Upper lobe of left lung (tissue), 6 donors: ENCODE results near the gene NALCN. TPM values are rescaled to one million over a fixed set of nuclear protein-coding genes. Genes with fewer than 3 reads are reported as not detected.
A peak's percentile ranks its signal among the peaks of the same experiment; 100 is the strongest.

Source experiments
- ATAC-seq, 2 donors: fragments of 200-7000 bp; cut with Tn5 transposase; one replicate each; pipeline ENCODE4 v1.9.1; 2022; ENCODE audit warnings: mild to moderate bottlenecking in 2 of 2, moderate library complexity in 2 of 2; ENCODE audit not compliant: low FRiP score in 2 of 2
- DNase-seq, 2 donors: peaks; one replicate each; pipeline ENCODE4 v3.0.0-alpha.2; 2019 to 2020
- H3K27ac ChIP-seq, 4 donors: fragments of 200-600 bp; sonication (generic); one replicate each; pipeline ENCODE4 v1.5.1; 2016 to 2019
- H3K27me3 ChIP-seq, 4 donors: fragments of 200-600 bp; sonication (generic); one replicate each; pipeline ENCODE4 v1.5.1; 2017 to 2019
- H3K36me3 ChIP-seq, 4 donors: fragments of 200-600 bp; sonication (generic); one replicate each; pipeline ENCODE4 v1.5.1; 2016 to 2019
- H3K4me1 ChIP-seq, 4 donors: fragments of 200-600 bp; sonication (generic); one replicate each; pipeline ENCODE4 v1.5.1; 2018 to 2019
- H3K4me3 ChIP-seq, 4 donors: fragments of 200-600 bp; sonication (generic); one replicate each; pipeline ENCODE4 v1.5.1; 2017 to 2019; ENCODE audit warnings: mild to moderate bottlenecking in 2 of 4, moderate library complexity in 1 of 4
- H3K9me3 ChIP-seq, 4 donors: fragments of 200-600 bp; sonication (generic); one replicate each; pipeline ENCODE4 v1.5.1; 2018 to 2019
- EP300 ChIP-seq, 4 donors: sonication (generic); formaldehyde crosslinking; IDR thresholded peaks; one replicate each; pipeline ENCODE4 v1.5.1; 2017; ENCODE audit warnings: antibody characterized with exemption in 4 of 4, control low read depth in 2 of 4
- POLR2A ChIP-seq, 4 donors: fragments of 450-650 bp; IDR thresholded peaks; one replicate each; pipeline ENCODE4 v1.5.1; 2016 to 2017; ENCODE audit warnings: antibody characterized with exemption in 4 of 4, mild to moderate bottlenecking in 2 of 4
- POLR2AphosphoS5 ChIP-seq, 2 donors: sonication (generic); formaldehyde crosslinking; IDR thresholded peaks; one replicate each; pipeline ENCODE4 v1.5.1; 2017; ENCODE audit warnings: antibody characterized with exemption in 2 of 2
- WGBS, 2 donors: methylation state at CpG; one replicate each; pipeline ENCODE4 v1.1.5; 2017 to 2018; 5-methylcytosine and 5-hydroxymethylcytosine counted together
- total RNA-seq, 6 donors: library from RNA; depleted of rRNA in 4 of 6; stranded (reverse); fragments of >200 nt in 4 of 6; gene quantifications; one replicate each; pipeline versions ENCODE4 v1.1.0 to v1.2.1, GENCODE V29; 2016 to 2021
- TF ChIP-seq, protein P1 (sequence below), 6 experiments: fragments of 450-650 bp in 4 of 6; fragments of 200-600 bp in 2 of 6; sonication (generic) in 2 of 6; IDR thresholded peaks; one replicate each; pipeline ENCODE4 v1.5.1; 2016 to 2019; ENCODE audit warnings: antibody characterized with exemption in 6 of 6
- donor health status: DM: no; HTN: no; CAD: no; lungs with moderate emphysema.
- donor health status: DM: no; HTN: yes; CAD: no; lungs with severe emphysema.

The NALCN gene
- total RNA-seq, 6 donors from 2014 or later = under 0.01 to 1.8 (median 1.1) TPM

- H3K27ac ChIP-seq = no peak overlapping the region
- no peaks in the 10 kb centered on the region for H3K27me3 ChIP-seq
- peak in 1 of 2 donors; percentile 34 for DNase-seq
- H3K9me3 ChIP-seq = no peaks in the 10 kb centered on the region
- no peaks in the 10 kb centered on the region for H3K4me1 ChIP-seq
- H3K4me3 ChIP-seq = no peak overlapping the region
- WGBS, 2 donors = 17 to 19% methylated on average over 5 of the region's 5 CpGs
- TF ChIP-seq POLR2AphosphoS5 (IDR thresholded peaks at IDR 0.05) = no peak
- no peak for TF ChIP-seq EP300 (IDR thresholded peaks at IDR 0.05)
- TF ChIP-seq POLR2A (IDR thresholded peaks at IDR 0.05) = no peak
- TF ChIP-seq, protein P1, sequence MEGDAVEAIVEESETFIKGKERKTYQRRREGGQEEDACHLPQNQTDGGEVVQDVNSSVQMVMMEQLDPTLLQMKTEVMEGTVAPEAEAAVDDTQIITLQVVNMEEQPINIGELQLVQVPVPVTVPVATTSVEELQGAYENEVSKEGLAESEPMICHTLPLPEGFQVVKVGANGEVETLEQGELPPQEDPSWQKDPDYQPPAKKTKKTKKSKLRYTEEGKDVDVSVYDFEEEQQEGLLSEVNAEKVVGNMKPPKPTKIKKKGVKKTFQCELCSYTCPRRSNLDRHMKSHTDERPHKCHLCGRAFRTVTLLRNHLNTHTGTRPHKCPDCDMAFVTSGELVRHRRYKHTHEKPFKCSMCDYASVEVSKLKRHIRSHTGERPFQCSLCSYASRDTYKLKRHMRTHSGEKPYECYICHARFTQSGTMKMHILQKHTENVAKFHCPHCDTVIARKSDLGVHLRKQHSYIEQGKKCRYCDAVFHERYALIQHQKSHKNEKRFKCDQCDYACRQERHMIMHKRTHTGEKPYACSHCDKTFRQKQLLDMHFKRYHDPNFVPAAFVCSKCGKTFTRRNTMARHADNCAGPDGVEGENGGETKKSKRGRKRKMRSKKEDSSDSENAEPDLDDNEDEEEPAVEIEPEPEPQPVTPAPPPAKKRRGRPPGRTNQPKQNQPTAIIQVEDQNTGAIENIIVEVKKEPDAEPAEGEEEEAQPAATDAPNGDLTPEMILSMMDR (IDR thresholded peaks at IDR 0.05) = no peak
- no peak for ATAC-seq
- no peaks in the 10 kb centered on the region for H3K36me3 ChIP-seq
Measured at GRCh38 chr13:101289764-101290163, 126.5 kb downstream of the NALCN start.

DNA sequence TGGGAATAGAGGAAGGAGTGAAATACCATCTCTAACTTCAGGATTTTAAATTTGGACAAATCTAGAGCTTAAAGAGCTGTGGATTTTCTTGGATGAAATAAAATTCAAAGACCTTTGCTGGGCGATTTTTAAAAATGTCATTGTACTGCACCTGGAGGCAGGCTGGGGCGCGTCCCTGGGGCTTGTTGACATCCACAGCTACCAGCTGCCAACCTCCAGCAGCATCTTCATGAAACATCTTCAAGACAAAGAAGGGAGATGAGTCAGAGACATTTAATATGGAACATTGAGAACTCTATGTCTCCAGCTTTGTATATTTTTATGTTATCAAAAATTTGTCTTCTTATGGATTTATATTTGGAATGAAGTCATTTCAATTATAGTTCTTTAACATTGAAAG is 132.5 kb downstream of the NALCN start:
- no peaks in the 10 kb centered on the region for H3K9me3 ChIP-seq
- WGBS, 2 donors = 72 to 88% methylated on average over 3 of the region's 3 CpGs
- H3K4me3 ChIP-seq = no peak overlapping the region
- H3K27me3 ChIP-seq = no peaks in the 10 kb centered on the region
- DNase-seq (no peak), ATAC-seq (no peak)
- H3K4me1 ChIP-seq = no peaks in the 10 kb centered on the region
- no peak overlapping the region for H3K27ac ChIP-seq
- no peak for TF ChIP-seq EP300 (IDR thresholded peaks at IDR 0.05)
- TF ChIP-seq, protein P1 (IDR thresholded peaks at IDR 0.05) = no peak
- TF ChIP-seq POLR2A (IDR thresholded peaks at IDR 0.05) = no peak
- no peak for TF ChIP-seq POLR2AphosphoS5 (IDR thresholded peaks at IDR 0.05)
- no peaks in the 10 kb centered on the region for H3K36me3 ChIP-seq

GRCh38 chr13:101272886-101273285 is 143.4 kb downstream of the NALCN start:
- H3K4me1 ChIP-seq = no peaks in the 10 kb centered on the region
- TF ChIP-seq, protein P1 (IDR thresholded peaks at IDR 0.05) = no peak
- TF ChIP-seq POLR2AphosphoS5 (IDR thresholded peaks at IDR 0.05) = no peak
- 84 to 87% methylated on average over 9 of the region's 9 CpGs for WGBS, 2 donors
- no peaks in the 10 kb centered on the region for H3K9me3 ChIP-seq
- no peaks in the 10 kb centered on the region for H3K36me3 ChIP-seq
- ATAC-seq (no peak), DNase-seq (no peak)
- H3K4me3 ChIP-seq = no peak overlapping the region
- H3K27ac ChIP-seq = no peak overlapping the region
- H3K27me3 ChIP-seq = no peaks in the 10 kb centered on the region

- Histone ChIP-seq H3K4me3 (no peak overlapping the region), H3K27ac (no peak overlapping the region), H3K27me3 (no peaks in the 10 kb centered on the region), H3K9me3 (no peaks in the 10 kb centered on the region), H3K4me1 (no peaks in the 10 kb centered on the region), H3K36me3 (no peaks in the 10 kb centered on the region)
- ATAC-seq (peak in 1 of 2 donors; percentile 34), DNase-seq (no peak)
- TF ChIP-seq POLR2AphosphoS5 (IDR thresholded peaks at IDR 0.05) (no peak), EP300 (IDR thresholded peaks at IDR 0.05) (no peak), POLR2A (IDR thresholded peaks at IDR 0.05) (no peak)
- TF ChIP-seq, protein P1 (IDR thresholded peaks at IDR 0.05) = no peak
- WGBS, 2 donors = 87 to 88% methylated on average over 11 of the region's 11 CpGs
Measured at GRCh38 chr13:101271681-101272245, 144.5 kb downstream of the NALCN start.

DNA sequence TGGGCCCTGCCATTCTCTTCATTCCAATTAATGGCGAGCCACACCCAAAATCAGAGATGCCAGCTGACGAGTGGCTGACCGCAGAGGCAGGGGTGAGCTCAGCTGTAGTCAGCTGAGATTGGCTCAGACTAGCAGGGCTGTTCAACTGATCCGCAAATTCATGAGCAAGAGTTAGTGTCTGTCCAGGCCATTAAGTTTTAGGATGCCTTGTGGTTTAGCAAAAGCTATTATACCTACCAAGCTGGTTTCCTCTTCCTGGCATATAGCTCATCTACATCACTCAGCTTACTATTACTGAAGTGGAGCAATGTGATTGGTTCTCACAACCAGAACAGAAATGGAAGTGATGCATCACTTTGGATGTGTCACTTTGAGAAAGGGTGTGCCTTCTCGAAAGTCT is 148.7 kb downstream of the NALCN start:
- DNase-seq = no peak
- WGBS, 2 donors = 83 to 87% methylated on average over 5 of the region's 5 CpGs
- Histone ChIP-seq H3K27me3 (no peaks in the 10 kb centered on the region), H3K27ac (no peak overlapping the region), H3K4me1 (no peaks in the 10 kb centered on the region), H3K4me3 (no peak overlapping the region), H3K9me3 (no peaks in the 10 kb centered on the region), H3K36me3 (no peaks in the 10 kb centered on the region)
- ATAC-seq = no peak
- TF ChIP-seq, protein P1 (IDR thresholded peaks at IDR 0.05) = no peak
- no peak for TF ChIP-seq EP300 (IDR thresholded peaks at IDR 0.05)
